Vagina (tissue), 2 donors: Measurements from ENCODE around the gene CLRN3. TPM values are rescaled to one million over a fixed set of nuclear protein-coding genes. Genes with fewer than 3 reads are reported as not detected.

Source experiments
- DNase-seq, 2 donors: peaks; one replicate each; pipeline ENCODE4 v3.0.0-alpha.2; 2017; ENCODE audit errors: extremely low spot score in 2 of 2
- H3K27ac ChIP-seq: fragments of 200-600 bp; sonication (generic); one replicate; pipeline ENCODE4 v1.5.1; 2019
- H3K27me3 ChIP-seq: fragments of 200-600 bp; sonication (generic); one replicate; pipeline ENCODE4 v1.5.1; 2019
- H3K36me3 ChIP-seq, 2 donors: fragments of 200-600 bp; sonication (generic); one replicate each; pipeline ENCODE4 v1.5.1; 2017 to 2019
- H3K4me1 ChIP-seq: fragments of 200-600 bp; sonication (generic); one replicate; pipeline ENCODE4 v1.5.1; 2019
- H3K4me3 ChIP-seq, 2 donors: fragments of 200-600 bp; sonication (generic); 1 replicate in 1 of 2; 2 replicates in 1 of 2; pipeline ENCODE4 v1.5.1; 2016 to 2019
- H3K9me3 ChIP-seq: fragments of 200-600 bp; sonication (generic); one replicate; pipeline ENCODE4 v1.5.1; 2019
- POLR2A ChIP-seq, 2 donors: fragments of 450-650 bp; IDR thresholded peaks; one replicate each; pipeline ENCODE4 v1.6.1; 2017; ENCODE audit warnings: antibody characterized with exemption in 2 of 2, mild to moderate bottlenecking in 2 of 2, moderate library complexity in 2 of 2
- POLR2AphosphoS5 ChIP-seq, 2 donors: sonication (generic); formaldehyde crosslinking; IDR thresholded peaks; one replicate each; pipeline ENCODE4 v1.9.0; 2017; ENCODE audit warnings: antibody characterized with exemption in 2 of 2, mild to moderate bottlenecking in 2 of 2, low read depth in 1 of 2; ENCODE audit not compliant: insufficient read depth in 1 of 2
- intact Hi-C: fragments of 100-400 bp; cut with DNase I; formaldehyde crosslinking; loops from one replicate; pipeline ENCODE4 v1.15.1; 2023
- total RNA-seq: library from RNA; depleted of rRNA; stranded (reverse); fragments of >200 nt; gene quantifications from one replicate; pipeline ENCODE4 v1.2.3, GENCODE V29; 2016
- TF ChIP-seq, protein P1 (sequence below), 3 experiments: fragments of 450-650 bp in 2 of 3; fragments of 200-600 bp in 1 of 3; sonication (generic) in 1 of 3; IDR thresholded peaks; one replicate each; pipeline ENCODE4 v1.5.1; 2017 to 2019; ENCODE audit warnings: antibody characterized with exemption in 3 of 3, mild to moderate bottlenecking in 2 of 3, moderate library complexity in 2 of 3

The CLRN3 gene
- total RNA-seq, 1 donor from 2014 or later = not detected

GRCh38 chr10:127919418-127920271 is 26.9 kb upstream of the CLRN3 start:
- no peaks in the 10 kb centered on the region for H3K36me3 ChIP-seq
- DNase-seq = no peak
- H3K9me3 ChIP-seq = no peaks in the 10 kb centered on the region
- no peak overlapping the region for H3K27ac ChIP-seq
- no peaks in the 10 kb centered on the region for H3K4me1 ChIP-seq
- intact Hi-C loops = no loop called here
- TF ChIP-seq, protein P1, sequence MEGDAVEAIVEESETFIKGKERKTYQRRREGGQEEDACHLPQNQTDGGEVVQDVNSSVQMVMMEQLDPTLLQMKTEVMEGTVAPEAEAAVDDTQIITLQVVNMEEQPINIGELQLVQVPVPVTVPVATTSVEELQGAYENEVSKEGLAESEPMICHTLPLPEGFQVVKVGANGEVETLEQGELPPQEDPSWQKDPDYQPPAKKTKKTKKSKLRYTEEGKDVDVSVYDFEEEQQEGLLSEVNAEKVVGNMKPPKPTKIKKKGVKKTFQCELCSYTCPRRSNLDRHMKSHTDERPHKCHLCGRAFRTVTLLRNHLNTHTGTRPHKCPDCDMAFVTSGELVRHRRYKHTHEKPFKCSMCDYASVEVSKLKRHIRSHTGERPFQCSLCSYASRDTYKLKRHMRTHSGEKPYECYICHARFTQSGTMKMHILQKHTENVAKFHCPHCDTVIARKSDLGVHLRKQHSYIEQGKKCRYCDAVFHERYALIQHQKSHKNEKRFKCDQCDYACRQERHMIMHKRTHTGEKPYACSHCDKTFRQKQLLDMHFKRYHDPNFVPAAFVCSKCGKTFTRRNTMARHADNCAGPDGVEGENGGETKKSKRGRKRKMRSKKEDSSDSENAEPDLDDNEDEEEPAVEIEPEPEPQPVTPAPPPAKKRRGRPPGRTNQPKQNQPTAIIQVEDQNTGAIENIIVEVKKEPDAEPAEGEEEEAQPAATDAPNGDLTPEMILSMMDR (IDR thresholded peaks at IDR 0.05) = no peak
- no peak for TF ChIP-seq POLR2A (IDR thresholded peaks at IDR 0.05)
- no peak overlapping the region for H3K4me3 ChIP-seq
- no peaks in the 10 kb centered on the region for H3K27me3 ChIP-seq

DNA sequence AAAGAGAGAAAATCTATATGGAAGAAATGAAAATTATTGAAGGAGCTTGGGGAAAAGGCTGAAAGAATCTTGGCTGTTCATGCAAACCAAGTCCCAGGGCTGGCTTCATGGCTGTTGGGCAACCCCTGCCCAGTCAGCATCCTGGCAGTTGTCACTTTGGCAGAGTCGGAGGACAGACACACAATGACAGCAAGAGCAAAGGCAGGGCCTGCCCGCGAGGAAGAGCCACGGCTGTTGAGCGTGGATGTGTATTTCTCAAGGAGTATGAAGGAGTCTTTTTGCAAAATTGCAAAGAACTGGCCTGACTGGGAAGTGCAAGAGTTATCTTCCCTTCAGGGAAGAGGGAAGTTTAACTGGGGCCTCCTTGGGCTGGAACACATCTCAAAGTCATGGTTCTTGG is 25.8 kb upstream of the CLRN3 start:
- Histone ChIP-seq H3K27me3 (no peaks in the 10 kb centered on the region), H3K4me1 (no peaks in the 10 kb centered on the region), H3K36me3 (no peaks in the 10 kb centered on the region), H3K9me3 (no peaks in the 10 kb centered on the region), H3K27ac (no peak overlapping the region), H3K4me3 (no peak overlapping the region)
- DNase-seq = no peak
- intact Hi-C loops = no loop called here
- TF ChIP-seq POLR2AphosphoS5 (IDR thresholded peaks at IDR 0.05; ENCODE audit: insufficient read depth in 1 of 2, low read depth in 1 of 2) (no peak), POLR2A (IDR thresholded peaks at IDR 0.05) (no peak)
- TF ChIP-seq, protein P1 (IDR thresholded peaks at IDR 0.05) = no peak

DNA sequence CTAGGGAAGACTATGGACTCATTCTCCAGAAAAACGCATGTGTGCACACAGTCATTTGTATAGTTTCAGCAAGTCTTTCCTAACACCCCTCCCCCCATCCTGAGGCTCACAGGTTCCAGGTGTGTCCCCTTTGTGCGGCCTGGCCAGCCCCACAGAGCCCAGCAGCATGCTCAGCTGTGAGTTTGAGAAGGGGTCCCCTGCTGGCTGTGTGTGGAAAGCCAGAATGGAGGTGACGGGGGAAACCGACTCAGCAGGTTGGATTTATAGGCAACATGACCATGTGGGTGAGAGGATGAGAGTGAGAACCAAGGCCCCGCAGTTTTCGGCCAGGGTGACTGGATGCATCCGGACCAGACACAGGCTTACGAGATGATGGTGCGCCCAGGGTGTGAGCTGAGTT is 24.1 kb upstream of the CLRN3 start:
- no peaks in the 10 kb centered on the region for H3K36me3 ChIP-seq
- H3K27me3 ChIP-seq = no peaks in the 10 kb centered on the region
- no peaks in the 10 kb centered on the region for H3K4me1 ChIP-seq
- intact Hi-C loops = no loop called here
- TF ChIP-seq, protein P1 (IDR thresholded peaks at IDR 0.05) = no peak
- TF ChIP-seq POLR2AphosphoS5 (IDR thresholded peaks at IDR 0.05; ENCODE audit: insufficient read depth in 1 of 2, low read depth in 1 of 2) = no peak
- TF ChIP-seq POLR2A (IDR thresholded peaks at IDR 0.05) = no peak
- H3K27ac ChIP-seq = no peak overlapping the region
- no peak overlapping the region for H3K4me3 ChIP-seq
- no peak for DNase-seq
- H3K9me3 ChIP-seq = no peaks in the 10 kb centered on the region

- intact Hi-C loops = no loop called here
Measured at GRCh38 chr10:127915324-127915723, 22.6 kb upstream of the CLRN3 start.

DNA sequence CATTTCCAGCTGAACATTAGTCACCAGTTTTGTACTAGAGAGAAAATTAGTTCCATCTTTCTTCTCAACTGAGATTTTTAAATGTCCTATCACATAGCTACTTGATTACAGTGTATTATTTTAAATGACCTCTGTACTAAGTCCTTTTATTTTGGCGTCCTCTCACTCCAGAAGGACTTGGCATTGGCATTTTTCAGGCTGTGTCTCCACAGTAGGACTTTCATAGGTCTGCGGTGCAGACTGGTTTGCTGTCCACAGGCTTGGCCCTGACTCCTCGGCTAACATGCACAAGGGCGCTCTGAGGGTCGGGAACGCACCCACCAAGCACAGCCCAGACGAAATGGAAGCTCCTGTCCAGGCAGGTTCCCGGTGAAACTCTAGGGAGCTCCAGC is 20.6 kb upstream of the CLRN3 start:
- H3K36me3 ChIP-seq = no peaks in the 10 kb centered on the region
- H3K9me3 ChIP-seq = no peaks in the 10 kb centered on the region
- no peak for TF ChIP-seq POLR2AphosphoS5 (IDR thresholded peaks at IDR 0.05; ENCODE audit: insufficient read depth in 1 of 2, low read depth in 1 of 2)
- TF ChIP-seq POLR2A (IDR thresholded peaks at IDR 0.05) = no peak
- TF ChIP-seq, protein P1 (IDR thresholded peaks at IDR 0.05) = no peak
- no peaks in the 10 kb centered on the region for H3K27me3 ChIP-seq
- no peak overlapping the region for H3K27ac ChIP-seq
- no peak for DNase-seq
- H3K4me3 ChIP-seq = no peak overlapping the region
- H3K4me1 ChIP-seq = peaks cover 5% of the 10 kb centered on the region
- intact Hi-C loops = no loop called here

More at GRCh38 chr10:127915324-127915723, 22.6 kb upstream of the CLRN3 start:
- H3K4me1 ChIP-seq = no peaks in the 10 kb centered on the region
- no peak overlapping the region for H3K27ac ChIP-seq
- DNase-seq = no peak
- H3K27me3 ChIP-seq = no peaks in the 10 kb centered on the region
- no peak for TF ChIP-seq POLR2AphosphoS5 (IDR thresholded peaks at IDR 0.05; ENCODE audit: insufficient read depth in 1 of 2, low read depth in 1 of 2)
- TF ChIP-seq, protein P1 (IDR thresholded peaks at IDR 0.05) = no peak
- no peak for TF ChIP-seq POLR2A (IDR thresholded peaks at IDR 0.05)
- H3K9me3 ChIP-seq = no peaks in the 10 kb centered on the region
- H3K4me3 ChIP-seq = no peak overlapping the region
- no peaks in the 10 kb centered on the region for H3K36me3 ChIP-seq
